Measurements from ENCODE around the gene GRIK4. TPM values are rescaled to one million over a fixed set of nuclear protein-coding genes. Genes with fewer than 3 reads are reported as not detected.

Gene GRIK4
- total and polyA plus RNA-seq, 11 donors = 0.04 to 0.45 (median 0.12) TPM; not detected in 6

GRCh38 chr11:120793150-120793549 lies 281.6 kb downstream of the GRIK4 start:
- no peak overlapping the region for H3K4me3 ChIP-seq
- no peak overlapping the region for H3K27ac ChIP-seq
- TF ChIP-seq CTCF (IDR thresholded peaks at IDR 0.05) (no peak), POLR2A (IDR thresholded peaks at IDR 0.05) (no peak)
- no peaks in the 10 kb centered on the region for H3K36me3 ChIP-seq
- WGBS, 4 donors = 81 to 90% (median 84%) methylated on average over 5 of the region's 5 CpGs
- intact Hi-C loops (cut with DNase I) = loop anchor here in 1 of 10 donors (10.0 kb wide), 1 partner anchor 128 kb away; no protein-coding TSS in a partner anchor
- H3K9me3 ChIP-seq = peaks cover 0 to 8% (median 0%) of the 10 kb centered on the region in 12 donors
- H3K4me1 ChIP-seq = no peaks in the 10 kb centered on the region
- ATAC-seq (no peak), DNase-seq (no peak)
- H3K27me3 ChIP-seq = peaks cover 0 to 58% (median 16%) of the 10 kb centered on the region in 9 donors

- DNase-seq (no peak), ATAC-seq (no peak)
- H3K36me3 ChIP-seq = no peaks in the 10 kb centered on the region
- TF ChIP-seq CTCF (IDR thresholded peaks at IDR 0.05) (no peak), POLR2A (IDR thresholded peaks at IDR 0.05) (no peak)
- peaks cover 0 to 8% (median 0%) of the 10 kb centered on the region in 12 donors for H3K9me3 ChIP-seq
- H3K4me3 ChIP-seq = no peak overlapping the region
- H3K27ac ChIP-seq = no peak overlapping the region
- WGBS, 4 donors = 87 to 91% (median 89%) methylated on average over 14 of the region's 14 CpGs
- no peaks in the 10 kb centered on the region for H3K4me1 ChIP-seq
- intact Hi-C loops (cut with DNase I) = loop anchor here in 1 of 10 donors (10.0 kb wide), 1 partner anchor 129 kb away; no protein-coding TSS in a partner anchor
- peaks cover 0 to 52% (median 16%) of the 10 kb centered on the region in 9 donors for H3K27me3 ChIP-seq
Measured at GRCh38 chr11:120793806-120794479, 282.4 kb downstream of the GRIK4 start.

DNA sequence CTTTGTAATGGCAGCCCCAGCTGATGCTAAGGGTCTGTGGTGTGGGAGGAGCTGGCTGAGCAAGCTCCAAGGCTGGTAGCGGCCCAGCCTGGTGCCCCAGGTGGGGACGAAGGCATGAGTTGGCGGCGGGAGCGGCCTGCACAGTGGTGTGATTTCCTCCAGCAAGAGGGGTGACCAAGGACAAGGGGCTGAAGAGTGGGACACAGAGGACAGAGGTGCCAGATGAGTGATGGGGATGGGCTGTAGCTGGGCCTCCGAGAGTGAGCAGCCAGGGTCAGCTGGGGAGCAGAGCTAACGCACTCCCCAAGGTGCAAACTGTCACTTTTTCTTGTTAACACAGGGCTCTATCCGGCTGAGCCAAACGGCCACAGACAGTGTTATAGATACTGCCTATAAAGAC lies 283.2 kb downstream of the GRIK4 start:
- WGBS, 4 donors = 68 to 79% (median 72%) methylated on average over 9 of the region's 9 CpGs
- no peaks in the 10 kb centered on the region for H3K36me3 ChIP-seq
- H3K27me3 ChIP-seq = peaks cover 0 to 44% (median 11%) of the 10 kb centered on the region in 9 donors
- ATAC-seq = no peak
- intact Hi-C loops (cut with DNase I) = loop anchor here in 1 of 10 donors (10.0 kb wide), 1 partner anchor 130 kb away; no protein-coding TSS in a partner anchor
- H3K27ac ChIP-seq = no peak overlapping the region
- H3K4me3 ChIP-seq = no peak overlapping the region
- TF ChIP-seq CTCF (IDR thresholded peaks at IDR 0.05) (no peak), POLR2A (IDR thresholded peaks at IDR 0.05) (no peak)
- H3K4me1 ChIP-seq = no peaks in the 10 kb centered on the region
- peaks cover 0 to 8% (median 0%) of the 10 kb centered on the region in 12 donors for H3K9me3 ChIP-seq
- DNase-seq = no peak

DNA sequence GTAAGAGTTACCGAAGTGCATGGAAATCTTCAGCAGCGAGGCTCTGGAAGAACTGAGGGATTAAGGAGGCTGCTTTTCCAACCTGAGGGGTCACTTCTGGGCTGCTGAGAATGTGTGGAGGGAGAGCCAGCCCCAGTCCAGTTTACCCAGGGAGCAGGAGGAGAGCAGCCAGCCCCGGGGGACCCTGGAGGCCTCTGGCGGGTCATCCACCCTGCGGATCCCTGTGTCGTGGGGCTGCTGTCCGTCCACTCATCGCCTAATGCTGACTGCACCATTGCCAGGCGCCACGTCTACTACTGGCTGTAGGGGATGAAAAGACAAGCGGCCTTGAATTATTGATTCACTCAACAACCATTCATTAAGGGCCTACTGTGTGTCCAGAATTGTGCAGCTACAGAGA lies 283.6 kb downstream of the GRIK4 start:
- 70 to 72% (median 70%) methylated on average over 8 to 11 of the region's 11 CpGs for WGBS, 4 donors
- Histone ChIP-seq H3K36me3 (no peaks in the 10 kb centered on the region), H3K4me1 (no peaks in the 10 kb centered on the region), H3K27ac (no peak overlapping the region), H3K4me3 (no peak overlapping the region), H3K27me3 (peaks cover 0 to 40% (median 8%) of the 10 kb centered on the region in 9 donors), H3K9me3 (peaks cover 0 to 8% (median 0%) of the 10 kb centered on the region in 12 donors)
- DNase-seq (no peak), ATAC-seq (no peak)
- no peak for TF ChIP-seq POLR2A (IDR thresholded peaks at IDR 0.05)
- TF ChIP-seq CTCF (IDR thresholded peaks at IDR 0.05) = no peak
- intact Hi-C loops (cut with DNase I) = loop anchor here in 1 of 10 donors (10.0 kb wide), 1 partner anchor 130 kb away; no protein-coding TSS in a partner anchor
